IMR-90 (cell line): ENCODE measurements around the gene TEKT5. TPM values are rescaled to one million over a fixed set of nuclear protein-coding genes. Genes with fewer than 3 reads are reported as not detected.

Source experiments
- ATAC-seq: fragments of 200-7000 bp; cut with Tn5 transposase; 2 replicates; pipeline ENCODE4 v1.9.1; 2020; ENCODE audit warnings: low read depth, mild to moderate bottlenecking, moderate library complexity
- BruUV-seq: library from RNA; stranded (reverse); fragments of 400-500 nt; replicated peaks from 2 replicates; lab custom pipeline; 2021; lab: Mats Ljungman, UMichigan
- CTCF ChIA-PET: fragments of 300-600 bp; formaldehyde crosslinking; extraction: SDS; loops from one replicate; lab custom pipeline; 2021; ENCODE audit warnings: antibody characterized with exemption; lab: Yijun Ruan, JAX
- POLR2A ChIA-PET: fragments of 300-600 bp; sonication (Branson Sonifier 250); formaldehyde crosslinking; loops from one replicate; lab custom pipeline; 2022; ENCODE audit warnings: antibody characterized with exemption; ENCODE audit not compliant: unreplicated experiment; lab: Charles Lee
- DNase-seq: peaks from one replicate; pipeline ENCODE4 v3.0.0; 2013
- H2AFZ ChIP-seq: replicated peaks from 2 replicates; pipeline ENCODE3; 2013; ENCODE audit warnings: low read length, mild to moderate bottlenecking; ENCODE audit not compliant: poor library complexity
- H2AK5ac ChIP-seq: 2 replicates; pipeline ENCODE4 v1.6.1; 2013; ENCODE audit warnings: low read depth, low read length, inconsistent platforms
- H2AK9ac ChIP-seq: replicated peaks from 2 replicates; pipeline ENCODE3; 2013; ENCODE audit warnings: mild to moderate bottlenecking, low read depth, low read length, moderate library complexity; ENCODE audit not compliant: poor library complexity
- H2BK120ac ChIP-seq: 2 replicates; pipeline ENCODE4 v1.6.1; 2013; ENCODE audit warnings: low read depth, low read length, inconsistent platforms
- H2BK15ac ChIP-seq: 3 replicates; pipeline ENCODE4 v1.6.1; 2013; ENCODE audit warnings: low read depth, low read length, inconsistent platforms
- H2BK20ac ChIP-seq: 2 replicates; pipeline ENCODE4 v1.6.1; 2013; ENCODE audit warnings: low read depth, mild to moderate bottlenecking, inconsistent platforms, low read length, moderate library complexity
- H2BK5ac ChIP-seq: 2 replicates; pipeline ENCODE4 v1.6.1; 2013; ENCODE audit warnings: mild to moderate bottlenecking, low read depth, low read length, inconsistent platforms; ENCODE audit not compliant: poor library complexity, severe bottlenecking
- H3K14ac ChIP-seq: replicated peaks from 2 replicates; pipeline ENCODE4 v1.6.1; 2013; ENCODE audit warnings: low read depth, low read length, inconsistent platforms
- H3K18ac ChIP-seq: 2 replicates; pipeline ENCODE4 v1.6.1; 2013; ENCODE audit warnings: low read depth, low read length, control low read depth
- H3K23ac ChIP-seq: 2 replicates; pipeline ENCODE4 v1.6.1; 2013; ENCODE audit warnings: low read depth, low read length, inconsistent platforms
- H3K27ac ChIP-seq: 2 replicates; pipeline ENCODE4 v1.5.1; 2013; ENCODE audit warnings: mild to moderate bottlenecking, control low read depth, low read length; ENCODE audit not compliant: insufficient read depth
- H3K27me3 ChIP-seq: 2 replicates; pipeline ENCODE4 v1.6.1; 2013; ENCODE audit warnings: low read length; ENCODE audit not compliant: control insufficient read depth, insufficient read depth
- H3K36me3 ChIP-seq: 2 replicates; pipeline ENCODE4 v1.6.1; 2013; ENCODE audit warnings: low read length, mixed read lengths; ENCODE audit not compliant: control insufficient read depth, insufficient read depth
- H3K4ac ChIP-seq: 2 replicates; pipeline ENCODE4 v1.6.1; 2013; ENCODE audit warnings: low read depth, low read length, inconsistent platforms
- H3K4me1 ChIP-seq: 2 replicates; pipeline ENCODE4 v1.6.1; 2013; ENCODE audit warnings: low read length, mixed read lengths; ENCODE audit not compliant: control insufficient read depth, insufficient read depth
- H3K4me2 ChIP-seq: 2 replicates; pipeline ENCODE4 v1.6.1; 2013; ENCODE audit warnings: low read depth, mild to moderate bottlenecking, control low read depth, low read length, moderate library complexity
- H3K4me3 ChIP-seq: 2 replicates; pipeline ENCODE4 v1.5.1; 2013; ENCODE audit warnings: low read depth, mild to moderate bottlenecking, control low read depth, low read length, moderate library complexity; ENCODE audit not compliant: insufficient read depth
- H3K56ac ChIP-seq: 2 replicates; pipeline ENCODE4 v1.6.1; 2013; ENCODE audit warnings: low read length, inconsistent platforms; ENCODE audit not compliant: insufficient read depth; ENCODE audit errors: extremely low read depth
- H3K79me1 ChIP-seq, 2 experiments: 2 replicates each; pipeline ENCODE4 v1.6.1; 2013; ENCODE audit warnings: low read length in 2 of 2, inconsistent platforms in 1 of 2, low read depth in 1 of 2
- H3K9ac ChIP-seq: 2 replicates; pipeline ENCODE4 v1.6.1; 2013; ENCODE audit warnings: low read depth, low read length, control low read depth
- H3K9me1 ChIP-seq: 2 replicates; pipeline ENCODE4 v1.6.1; 2013; ENCODE audit warnings: low read length, inconsistent platforms; ENCODE audit not compliant: insufficient read depth
- H3K9me3 ChIP-seq: 2 replicates; pipeline ENCODE4 v1.6.1; 2013; ENCODE audit warnings: low read length; ENCODE audit not compliant: control insufficient read depth, insufficient read depth
- H4K20me1 ChIP-seq: 2 replicates; pipeline ENCODE4 v1.6.1; 2013; ENCODE audit warnings: low read length, inconsistent platforms; ENCODE audit not compliant: insufficient read depth
- H4K5ac ChIP-seq: 2 replicates; pipeline ENCODE4 v1.6.1; 2013; ENCODE audit warnings: mild to moderate bottlenecking, low read depth, low read length, control low read depth
- H4K8ac ChIP-seq, 2 experiments: 2 replicates each; pipeline ENCODE4 v1.6.1; 2013; ENCODE audit warnings: low read depth in 2 of 2, low read length in 2 of 2, control low read depth in 1 of 2, inconsistent platforms in 1 of 2
- H4K91ac ChIP-seq: 2 replicates; pipeline ENCODE4 v1.6.1; 2013; ENCODE audit warnings: low read depth, low read length, inconsistent platforms; ENCODE audit not compliant: insufficient read depth
- BHLHE40 ChIP-seq: fragments of 150-350 bp; IDR thresholded peaks from 2 replicates; pipeline ENCODE4 v1.6.1; 2016; ENCODE audit warnings: mild to moderate bottlenecking, low read depth, low read length
- CHD1 ChIP-seq: IDR thresholded peaks from 2 replicates; pipeline ENCODE4 v1.6.1; 2012; ENCODE audit warnings: low read depth, low read length, improper control_type of control experiment
- CTCF ChIP-seq: conservative IDR thresholded peaks from 2 replicates; pipeline ENCODE4 v1.5.1; 2012; ENCODE audit warnings: mild to moderate bottlenecking, low read depth, low read length, improper control_type of control experiment
- ELK1 ChIP-seq: fragments of 150-350 bp; IDR thresholded peaks from 2 replicates; pipeline ENCODE4 v1.6.1; 2016; ENCODE audit warnings: low read depth, mild to moderate bottlenecking, low read length, moderate library complexity, borderline replicate concordance
- FOS ChIP-seq: fragments of 150-350 bp; IDR thresholded peaks from 2 replicates; pipeline ENCODE4 v1.6.1; 2016; ENCODE audit warnings: low read depth, low read length
- MAFK ChIP-seq: IDR thresholded peaks from 2 replicates; pipeline ENCODE4 v1.6.1; 2012; ENCODE audit warnings: low read depth, low read length, improper control_type of control experiment
- MAZ ChIP-seq: IDR thresholded peaks from 2 replicates; pipeline ENCODE4 v1.6.1; 2012; ENCODE audit warnings: low read depth, mild to moderate bottlenecking, low read length, improper control_type of control experiment, moderate library complexity, borderline replicate concordance
- NFE2L2 ChIP-seq: fragments of 150-350 bp; IDR thresholded peaks from 2 replicates; pipeline ENCODE4 v1.6.1; 2016; ENCODE audit warnings: low read depth, mild to moderate bottlenecking, low read length
- RCOR1 ChIP-seq: IDR thresholded peaks from 2 replicates; pipeline ENCODE4 v1.6.1; 2012; ENCODE audit warnings: mild to moderate bottlenecking, low read length, improper control_type of control experiment; ENCODE audit not compliant: insufficient replicate concordance
- RFX5 ChIP-seq: IDR thresholded peaks from 2 replicates; pipeline ENCODE4 v1.8.0; 2012; ENCODE audit warnings: low read depth, mild to moderate bottlenecking, low read length, moderate library complexity
- SMC3 ChIP-seq: fragments of 150-350 bp; IDR thresholded peaks from 2 replicates; pipeline ENCODE4 v1.6.1; 2016; ENCODE audit warnings: low read depth, mild to moderate bottlenecking, antibody characterized with exemption, low read length, moderate library complexity
- whole genome bisulfite sequencing, 2 experiments: methylation state at CpG; one replicate each; pipeline versions ENCODE4 v1.1.5 to v1.1.7; 2013; ENCODE audit warnings: missing lambda C conversion rate in 2 of 2; ENCODE audit not compliant: insufficient read length in 1 of 2; ENCODE audit errors: extremely low coverage in 2 of 2; 5-methylcytosine and 5-hydroxymethylcytosine counted together
- dilution Hi-C: fragments of 300-500 bp; cut with HindIII; formaldehyde crosslinking; loops from one replicate; pipeline ENCODE4 v1.14.3; 2018; ENCODE audit warnings: low sequenced_read_pairs; ENCODE audit not compliant: unreplicated experiment
- in situ Hi-C: fragments of 300-500 bp; cut with MboI; formaldehyde crosslinking; loops from 3 replicates; pipeline ENCODE4 v1.14.3; 2019; ENCODE audit warnings: low sequenced_read_pairs, inconsistent platforms, mixed read lengths
- intact Hi-C: fragments of 100-400 bp; cut with micrococcal nuclease; formaldehyde crosslinking; loops from 2 replicates; pipeline ENCODE4 v1.10.0; 2022
- polyA plus RNA-seq, 3 experiments: library from polyadenylated mRNA; depleted of rRNA; stranded (reverse); fragments of >200 nt; gene quantifications; 2 replicates each; pipeline ENCODE4 v1.2.3, GENCODE V29; 2012; ENCODE audit warnings: low replicate concordance in 1 of 3
- total RNA-seq: library from RNA; depleted of rRNA; stranded (reverse); fragments of >200 nt; gene quantifications from 2 replicates; pipeline ENCODE4 v1.2.3, GENCODE V29; 2012

Gene TEKT5
- total and polyA plus RNA-seq, 2 of the 4 experiments (the other 2 are of a cell fraction), result 0.17 TPM; not detected in 1

- H2BK120ac ChIP-seq, result no peak overlapping the region
- H4K5ac ChIP-seq, result no peak overlapping the region
- no peak overlapping the region for H3K14ac ChIP-seq
- no peak overlapping the region for H3K4me3 ChIP-seq
- H4K8ac ChIP-seq, result no peak overlapping the region
- no peaks in the 10 kb centered on the region for H3K9me1 ChIP-seq
- no peak overlapping the region for H2BK15ac ChIP-seq
- no peak overlapping the region for H3K27ac ChIP-seq
- no peak overlapping the region for H2BK5ac ChIP-seq
- no peak overlapping the region for H3K9ac ChIP-seq
- in situ Hi-C loops (no loop called here), intact Hi-C loops (no loop called here), dilution Hi-C loops (no loop called here)
- no peak overlapping the region for H2BK20ac ChIP-seq
- no peak overlapping the region for H3K18ac ChIP-seq
- no peak overlapping the region for H2AK9ac ChIP-seq
- ATAC-seq (no peak), DNase-seq (no peak)
- peaks cover 7% of the 10 kb centered on the region for H3K4me1 ChIP-seq
- no TSS peak for BruUV-seq
- H2AK5ac ChIP-seq, result no peak overlapping the region
- no peak for TF ChIP-seq ELK1
- TF ChIP-seq RFX5, result no peak
- TF ChIP-seq NFE2L2, result no peak
- TF ChIP-seq CTCF, result no peak
- TF ChIP-seq BHLHE40, result no peak
- TF ChIP-seq MAFK, result no peak
- no peak for TF ChIP-seq RCOR1
- TF ChIP-seq SMC3, result no peak
- no peak for TF ChIP-seq CHD1
- TF ChIP-seq FOS, result no peak
- no peak for TF ChIP-seq MAZ
- no CpG with 5 or more reads among the region's 3 CpGs for WGBS, 2 experiments
- H2AFZ ChIP-seq, result no peak overlapping the region
- peaks cover 3% of the 10 kb centered on the region; the same call in 1 of the 2 replicates for H3K27me3 ChIP-seq
- peaks cover 2% of the 10 kb centered on the region for H3K9me3 ChIP-seq
- H3K4ac ChIP-seq, result no peak overlapping the region
- no peak overlapping the region for H4K91ac ChIP-seq
- POLR2A ChIA-PET, result no interaction called here
- no peak overlapping the region for H3K56ac ChIP-seq
- H3K4me2 ChIP-seq, result no peak overlapping the region
- H3K23ac ChIP-seq, result no peak overlapping the region
- H3K36me3 ChIP-seq, result no peaks in the 10 kb centered on the region
- no peaks in the 10 kb centered on the region for H3K79me1 ChIP-seq
- CTCF ChIA-PET, result interaction anchor here (0.6 kb wide), 1 partner anchor 261 kb away, joined by 3 read pairs; no protein-coding TSS in a partner anchor
- no peaks in the 10 kb centered on the region for H4K20me1 ChIP-seq
These were observed 87.6 kb downstream of the TEKT5 start for GRCh38 chr16:10607157-10607556.
